Subcutaneous abdominal adipose tissue (tissue), 5 donors: ENCODE measurements around the gene SMG5.
A peak's percentile ranks its signal among the peaks of the same experiment; 100 is the strongest.

Experiments used
- H3K27ac ChIP-seq: one replicate; pipeline ENCODE4 v1.7.0; 2013; ENCODE audit warnings: low read depth, mild to moderate bottlenecking, inconsistent platforms, low read length, moderate library complexity
- H3K27me3 ChIP-seq, 5 donors: one replicate each; pipeline ENCODE4 v1.7.0; 2013; ENCODE audit warnings: low read length in 5 of 5, inconsistent platforms in 1 of 5; ENCODE audit not compliant: control insufficient read depth in 5 of 5, insufficient read depth in 4 of 5
- H3K36me3 ChIP-seq, 5 donors: one replicate each; pipeline ENCODE4 v1.7.0; 2013; ENCODE audit warnings: low read length in 5 of 5; ENCODE audit not compliant: control insufficient read depth in 5 of 5, insufficient read depth in 5 of 5
- H3K4me1 ChIP-seq, 5 donors: one replicate each; pipeline ENCODE4 v1.7.0; 2013; ENCODE audit warnings: low read length in 5 of 5, mild to moderate bottlenecking in 3 of 5, moderate library complexity in 1 of 5; ENCODE audit not compliant: control insufficient read depth in 5 of 5, insufficient read depth in 5 of 5
- H3K4me3 ChIP-seq, 5 donors: one replicate each; pipeline ENCODE4 v1.7.0; 2013; ENCODE audit warnings: low read length in 5 of 5, low read depth in 1 of 5
- H3K9ac ChIP-seq, 5 donors: one replicate each; pipeline ENCODE4 v1.7.0; 2013; ENCODE audit warnings: low read length in 5 of 5, mild to moderate bottlenecking in 4 of 5, moderate library complexity in 3 of 5
- H3K9me3 ChIP-seq, 5 donors: one replicate each; pipeline ENCODE4 v1.7.0; 2013; ENCODE audit warnings: low read length in 5 of 5; ENCODE audit not compliant: control insufficient read depth in 5 of 5
- donor health status: healthy.
- donor health status: healthy.
- donor health status: healthy.
- donor health status: healthy.
- donor health status: healthy.

The SMG5 gene

DNA sequence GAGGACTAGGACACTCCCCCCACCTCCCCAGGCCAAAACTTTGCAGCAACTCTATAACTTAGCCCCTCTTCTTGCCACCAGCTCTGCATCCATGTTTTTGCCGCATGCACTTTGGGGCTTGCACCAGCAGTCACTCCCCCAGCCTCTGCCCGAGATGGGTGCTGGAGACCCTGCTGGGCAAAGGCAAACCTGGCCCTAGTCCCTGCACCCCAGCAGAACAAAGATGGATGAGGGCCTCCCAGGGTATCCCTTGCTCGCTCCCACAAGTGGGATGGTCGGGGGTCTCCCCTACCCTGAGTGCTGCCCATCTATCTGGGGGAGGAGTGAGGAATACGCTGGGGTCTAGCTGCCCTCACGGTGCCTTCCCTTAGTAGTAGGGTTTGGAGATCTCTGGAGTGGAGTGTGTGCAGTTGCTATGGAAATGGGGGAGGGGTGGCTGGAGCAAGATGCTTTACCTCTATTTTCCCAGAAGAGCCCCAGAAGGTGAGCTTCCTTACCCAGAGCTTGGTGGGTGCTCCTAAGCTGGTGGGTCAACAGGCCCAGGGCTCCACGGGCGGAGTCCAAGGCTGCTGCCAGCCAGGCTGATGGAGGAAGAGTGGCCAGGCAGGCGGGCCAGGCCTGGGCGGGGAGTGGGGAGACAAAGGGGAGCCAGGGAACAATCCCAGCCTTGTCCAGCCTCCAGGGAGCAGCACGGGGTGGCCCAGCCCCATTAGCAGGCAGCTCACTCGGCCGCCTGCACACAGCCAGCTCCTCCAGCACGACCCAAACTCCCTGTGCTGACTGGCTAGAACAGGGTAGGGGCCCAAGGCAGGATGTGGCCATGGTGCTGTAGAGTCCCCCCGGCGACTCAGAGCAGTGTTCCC, 34.9 kb downstream of the SMG5 start, which contains the start of gene PAQR6:
PAQR6 (minus strand) TSS at position 597 of the 863 bp plus-strand sequence. CDS start 1,325 bp downstream, outside the sequence.
- H3K36me3 ChIP-seq, result peaks cover 0 to 49% (median 36%) of the 10 kb centered on the region in 5 donors
- peaks cover 5 to 47% (median 39%) of the 10 kb centered on the region in 5 donors for H3K4me1 ChIP-seq
- no peaks in the 10 kb centered on the region for H3K9me3 ChIP-seq
- H3K9ac ChIP-seq, result no peak within 1 kb of the TSS
- no peak within 1 kb of the TSS for H3K27ac ChIP-seq
- no peak within 1 kb of the TSS for H3K4me3 ChIP-seq
- peaks cover 8 to 24% (median 21%) of the 10 kb centered on the region in 5 donors for H3K27me3 ChIP-seq

DNA sequence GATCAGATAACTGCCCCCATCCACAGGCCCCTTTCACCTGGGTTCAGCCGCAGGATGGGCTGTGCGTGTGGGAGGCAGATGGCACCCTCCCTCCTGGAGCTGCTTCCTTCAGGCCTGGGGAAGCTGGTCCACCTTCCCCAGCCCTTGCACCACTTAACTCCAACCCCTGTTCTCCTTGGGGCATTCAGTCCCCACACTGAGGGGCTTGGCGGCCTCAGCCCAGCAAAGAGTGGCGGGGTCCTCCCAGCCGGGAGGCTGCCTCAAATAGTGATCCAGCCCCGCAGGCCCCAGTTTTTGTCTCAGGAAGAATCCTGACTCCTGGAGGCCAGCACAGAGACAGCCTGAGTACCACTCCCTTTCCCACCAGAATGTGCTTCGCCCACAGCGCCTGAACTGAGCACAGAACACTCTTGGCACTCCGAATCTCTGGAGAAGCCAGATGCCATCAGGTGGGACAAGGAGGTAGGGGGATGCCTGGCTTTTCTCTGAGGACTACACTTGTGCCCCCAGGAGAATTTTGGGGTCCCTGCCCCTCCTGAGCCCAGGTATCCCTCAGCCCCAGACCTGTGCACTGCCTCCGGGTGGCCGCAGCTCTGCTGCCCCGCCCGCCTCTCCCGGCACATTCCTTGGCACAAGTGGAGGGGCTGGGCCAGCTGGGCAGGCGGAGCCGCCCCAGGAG, 35.7 kb downstream of the SMG5 start:
- Histone ChIP-seq H3K4me3 (no peak overlapping the region), H3K27ac (no peak overlapping the region), H3K4me1 (peaks cover 2 to 42% (median 33%) of the 10 kb centered on the region in 5 donors), H3K27me3 (peaks cover 8 to 24% (median 21%) of the 10 kb centered on the region in 5 donors), H3K9ac (no peak overlapping the region), H3K9me3 (no peaks in the 10 kb centered on the region), H3K36me3 (peaks cover 0 to 49% (median 30%) of the 10 kb centered on the region in 5 donors)

DNA sequence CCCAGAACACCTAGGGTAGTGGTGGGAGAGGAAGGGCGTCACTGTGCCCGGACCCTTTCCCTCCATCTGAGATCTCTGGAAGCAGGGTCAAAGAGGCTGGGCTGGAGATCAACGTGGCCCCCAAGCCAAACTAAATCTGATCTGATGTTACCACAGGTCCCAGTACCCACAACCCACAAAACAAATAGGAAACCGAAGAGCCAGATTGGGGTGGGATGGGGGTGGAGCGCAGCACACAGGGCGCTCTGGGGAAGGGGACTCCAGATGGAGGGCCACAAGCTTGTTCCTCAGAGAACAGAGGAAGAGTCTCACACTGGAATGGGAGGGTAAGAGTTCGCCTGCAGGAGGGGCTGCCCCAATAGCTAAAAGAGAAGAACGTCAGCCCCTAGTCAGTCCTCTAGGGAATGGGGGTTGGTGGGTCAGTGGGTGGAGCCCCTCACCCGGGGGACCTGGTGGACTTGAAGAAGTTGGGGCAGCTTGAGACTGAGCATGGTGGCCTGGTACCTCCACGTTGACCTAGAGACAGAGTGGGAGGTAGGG, 36.3 kb downstream of the SMG5 start:
- peaks cover 0 to 47% (median 26%) of the 10 kb centered on the region in 5 donors for H3K36me3 ChIP-seq
- H3K27ac ChIP-seq, result no peak overlapping the region
- no peaks in the 10 kb centered on the region for H3K9me3 ChIP-seq
- H3K4me3 ChIP-seq, result peak overlapping the region in 2 of 5 donors; percentile 41 to 52
- peaks cover 8 to 24% (median 21%) of the 10 kb centered on the region in 5 donors for H3K27me3 ChIP-seq
- peak overlapping the region in 1 of 5 donors; percentile 29 for H3K9ac ChIP-seq
- H3K4me1 ChIP-seq, result peaks cover 2 to 37% (median 30%) of the 10 kb centered on the region in 5 donors

DNA sequence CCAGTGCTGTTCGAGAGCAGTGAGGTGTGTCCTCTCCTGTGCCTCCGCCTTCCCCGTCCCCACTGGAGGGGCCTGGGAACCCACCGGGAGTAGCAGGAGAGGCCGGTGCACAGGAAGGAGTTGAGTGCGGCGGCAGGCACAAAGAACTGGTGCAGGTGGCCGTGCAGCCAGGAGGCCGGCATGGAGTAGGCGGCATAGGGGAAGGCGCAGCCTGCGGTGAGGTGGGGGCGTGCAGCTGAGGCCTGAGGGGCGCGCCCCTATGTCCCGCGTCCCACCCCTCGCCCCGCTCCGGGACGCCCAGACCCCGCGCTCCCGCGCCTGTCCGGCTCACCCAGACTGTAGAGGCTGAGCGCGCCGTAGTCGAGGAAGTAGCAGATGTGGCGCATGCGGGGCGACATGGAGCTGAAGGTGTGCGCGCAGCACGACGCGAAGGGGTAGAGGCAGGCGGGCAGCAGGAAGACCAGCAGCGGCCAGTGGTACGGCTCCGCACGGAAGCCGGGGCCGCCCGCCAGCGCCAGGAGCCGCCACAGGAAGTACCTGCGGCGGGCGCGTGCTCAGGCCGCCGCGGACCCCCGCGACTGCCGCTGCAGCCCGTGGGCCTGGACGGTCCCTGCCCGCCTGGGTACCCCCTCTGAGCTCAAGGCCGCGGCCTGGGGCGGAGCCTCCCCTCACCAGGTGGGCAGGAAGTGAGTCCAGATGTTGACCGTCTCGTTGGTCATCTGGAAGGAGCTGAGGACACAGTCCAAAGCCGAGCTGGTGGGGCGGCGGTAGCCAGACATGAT, 37.0 kb downstream of the SMG5 start:
- Histone ChIP-seq H3K27me3 (peaks cover 8 to 24% (median 21%) of the 10 kb centered on the region in 5 donors), H3K4me1 (peaks cover 2 to 32% (median 29%) of the 10 kb centered on the region in 5 donors), H3K36me3 (peaks cover 0 to 47% (median 26%) of the 10 kb centered on the region in 5 donors), H3K27ac (no peak overlapping the region), H3K9me3 (no peaks in the 10 kb centered on the region), H3K9ac (peak overlapping the region in 1 of 5 donors; percentile 29), H3K4me3 (peak overlapping the region in 2 of 5 donors; percentile 41 to 52)

DNA sequence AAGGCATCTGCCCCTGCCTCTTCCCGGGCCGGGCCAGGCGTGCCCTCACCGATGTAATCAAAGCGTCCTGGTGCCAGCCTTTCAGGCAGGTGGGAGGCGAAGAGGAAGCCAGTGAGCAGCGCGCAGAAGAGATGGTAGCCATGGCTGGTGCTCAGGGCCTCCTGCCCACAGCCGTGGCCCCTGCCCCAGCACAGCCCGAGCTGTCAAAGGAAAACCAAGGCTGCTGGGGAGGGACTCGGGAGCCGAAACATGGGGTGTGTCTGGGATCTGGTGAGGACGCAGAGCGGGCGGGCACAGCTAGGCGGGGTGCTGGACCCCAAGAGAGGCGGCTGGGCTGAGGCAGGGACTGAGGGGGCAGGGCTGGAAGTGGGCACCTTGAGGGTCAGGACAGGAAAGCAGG, 37.9 kb downstream of the SMG5 start:
- Histone ChIP-seq H3K36me3 (peaks cover 0 to 42% (median 21%) of the 10 kb centered on the region in 5 donors), H3K27ac (no peak overlapping the region), H3K4me1 (peaks cover 2 to 32% (median 29%) of the 10 kb centered on the region in 5 donors), H3K9ac (no peak overlapping the region), H3K4me3 (no peak overlapping the region), H3K9me3 (no peaks in the 10 kb centered on the region), H3K27me3 (peaks cover 8 to 24% (median 21%) of the 10 kb centered on the region in 5 donors)

DNA sequence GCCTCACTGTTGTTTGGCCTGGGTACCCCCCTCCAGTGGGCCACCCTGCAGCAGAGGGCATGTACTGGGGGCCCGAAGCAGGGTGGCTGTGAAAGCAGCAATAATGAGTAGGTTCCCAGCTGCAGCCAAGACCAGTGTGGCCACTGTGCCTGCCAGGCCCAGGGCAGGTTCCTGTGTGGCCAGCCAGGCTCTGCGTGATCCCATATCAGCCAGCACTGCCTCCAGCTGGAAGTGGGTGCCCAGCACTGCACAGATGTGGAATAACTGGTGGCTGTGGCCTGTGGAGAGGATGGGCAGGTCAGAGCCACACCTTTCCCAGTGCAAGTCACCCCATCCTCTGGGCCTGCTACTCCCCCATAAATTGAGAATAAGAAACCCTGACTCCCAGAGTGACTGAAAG, 38.5 kb downstream of the SMG5 start:
- Histone ChIP-seq H3K4me1 (peaks cover 2 to 32% (median 29%) of the 10 kb centered on the region in 5 donors), H3K9me3 (no peaks in the 10 kb centered on the region), H3K36me3 (peaks cover 0 to 42% (median 20%) of the 10 kb centered on the region in 5 donors), H3K27ac (no peak overlapping the region), H3K9ac (peak overlapping the region in 1 of 5 donors; percentile 11), H3K4me3 (no peak overlapping the region), H3K27me3 (peaks cover 8 to 24% (median 21%) of the 10 kb centered on the region in 5 donors)

DNA sequence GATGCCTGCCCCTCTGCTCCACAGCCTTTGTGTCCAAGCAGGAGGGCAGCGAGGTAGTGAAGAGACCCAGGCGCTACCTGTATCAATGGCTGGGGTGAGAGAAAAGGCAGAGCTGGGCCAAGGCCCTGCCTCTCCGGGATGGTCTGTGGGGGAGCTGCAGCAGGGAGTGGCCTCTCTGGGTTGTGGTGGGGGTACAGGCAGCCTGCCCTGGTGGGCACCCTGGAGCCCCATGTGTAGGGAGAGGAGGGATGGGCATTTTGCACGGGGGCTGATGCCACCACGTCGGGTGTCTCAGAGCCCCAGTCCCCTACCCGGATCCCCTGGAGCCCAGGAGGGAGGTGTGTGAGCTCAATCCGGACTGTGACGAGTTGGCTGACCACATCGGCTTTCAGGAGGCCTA, 39.9 kb downstream of the SMG5 start:
- H3K36me3 ChIP-seq, result peaks cover 6 to 52% (median 31%) of the 10 kb centered on the region in 5 donors
- peaks cover 8 to 24% (median 21%) of the 10 kb centered on the region in 5 donors for H3K27me3 ChIP-seq
- H3K9ac ChIP-seq, result no peak overlapping the region
- H3K4me1 ChIP-seq, result peaks cover 0 to 27% (median 24%) of the 10 kb centered on the region in 5 donors
- H3K4me3 ChIP-seq, result no peak overlapping the region
- no peaks in the 10 kb centered on the region for H3K9me3 ChIP-seq
- H3K27ac ChIP-seq, result no peak overlapping the region

DNA sequence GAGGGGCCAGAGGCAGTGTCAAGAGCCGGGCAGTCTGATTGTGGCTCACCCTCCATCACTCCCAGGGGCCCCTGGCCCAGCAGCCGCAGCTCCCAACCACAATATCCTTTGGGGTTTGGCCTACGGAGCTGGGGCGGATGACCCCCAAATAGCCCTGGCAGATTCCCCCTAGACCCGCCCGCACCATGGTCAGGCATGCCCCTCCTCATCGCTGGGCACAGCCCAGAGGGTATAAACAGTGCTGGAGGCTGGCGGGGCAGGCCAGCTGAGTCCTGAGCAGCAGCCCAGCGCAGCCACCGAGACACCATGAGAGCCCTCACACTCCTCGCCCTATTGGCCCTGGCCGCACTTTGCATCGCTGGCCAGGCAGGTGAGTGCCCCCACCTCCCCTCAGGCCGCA, 40.7 kb downstream of the SMG5 start, which contains the start of gene BGLAP:
BGLAP (plus strand) TSS at position 259 of the 400 bp plus-strand sequence; CDS start at position 307, 48 bp downstream.
- no peak within 1 kb of the TSS for H3K27ac ChIP-seq
- H3K27me3 ChIP-seq, result peaks cover 8 to 23% (median 21%) of the 10 kb centered on the region in 5 donors
- H3K36me3 ChIP-seq, result peaks cover 6 to 60% (median 34%) of the 10 kb centered on the region in 5 donors
- no peaks in the 10 kb centered on the region for H3K9me3 ChIP-seq
- H3K9ac ChIP-seq, result no peak within 1 kb of the TSS
- H3K4me1 ChIP-seq, result peaks cover 0 to 19% (median 16%) of the 10 kb centered on the region in 5 donors
- H3K4me3 ChIP-seq, result no peak within 1 kb of the TSS

DNA sequence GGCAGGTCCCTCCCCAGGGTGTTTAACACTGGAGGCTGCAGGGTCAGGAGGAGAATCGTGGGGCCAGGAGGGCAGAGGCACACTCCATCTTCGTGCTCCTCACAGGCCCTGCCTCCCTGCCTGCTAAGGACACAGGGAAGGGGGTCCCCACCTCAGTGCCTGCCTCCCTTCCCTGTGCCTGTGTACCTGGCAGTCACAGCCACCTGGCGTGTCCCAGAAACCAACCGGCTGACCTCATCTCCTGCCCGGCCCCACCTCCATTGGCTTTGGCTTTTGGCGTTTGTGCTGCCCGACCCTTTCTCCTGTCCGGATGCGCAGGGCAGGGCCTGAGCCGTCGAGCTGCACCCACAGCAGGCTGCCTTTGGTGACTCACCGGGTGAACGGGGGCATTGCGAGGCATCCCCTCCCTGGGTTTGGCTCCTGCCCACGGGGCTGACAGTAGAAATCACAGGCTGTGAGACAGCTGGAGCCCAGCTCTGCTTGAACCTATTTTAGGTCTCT, 41.3 kb downstream of the SMG5 start:
- peaks cover 10 to 66% (median 40%) of the 10 kb centered on the region in 5 donors for H3K36me3 ChIP-seq
- no peak overlapping the region for H3K27ac ChIP-seq
- H3K4me3 ChIP-seq, result no peak overlapping the region
- no peak overlapping the region for H3K9ac ChIP-seq
- H3K27me3 ChIP-seq, result peaks cover 8 to 19% (median 17%) of the 10 kb centered on the region in 5 donors
- H3K4me1 ChIP-seq, result peaks cover 0 to 14% (median 11%) of the 10 kb centered on the region in 5 donors
- no peaks in the 10 kb centered on the region for H3K9me3 ChIP-seq
